ENCODE data around the gene SLITRK4. TPM values are rescaled to one million over a fixed set of nuclear protein-coding genes. Genes with fewer than 3 reads are reported as not detected.

Gene SLITRK4
- total RNA-seq = under 1 TPM; 0.73 to 0.85 TPM
- long read RNA-seq = 0 reads

- intact Hi-C loops (cut with DNase I) = no loop called here
- no peak for DNase-seq
- peak in 1 of 2 donors; percentile 33 for ATAC-seq
These were observed at the start of gene SLITRK4 for GRCh38 chrX:143635915-143636314. SLITRK4 (minus strand) TSS chrX:143636101; CDS start chrX:143631108, 4,993 bp downstream.

GRCh38 chrX:143683486-143683885 lies 47.6 kb upstream of the SLITRK4 start:
- ATAC-seq (no peak), DNase-seq (no peak)
- intact Hi-C loops (cut with DNase I) = no loop called here

- intact Hi-C loops (cut with DNase I) = no loop called here
- DNase-seq (no peak), ATAC-seq (no peak)
These were observed 39.0 kb upstream of the SLITRK4 start for GRCh38 chrX:143674926-143675325.

- DNase-seq (no peak), ATAC-seq (peak in 1 of 2 donors; percentile 19)
- intact Hi-C loops (cut with DNase I) = no loop called here
These were observed 33.5 kb upstream of the SLITRK4 start for GRCh38 chrX:143669395-143669794.

- intact Hi-C loops (cut with DNase I) = no loop called here
- DNase-seq (no peak), ATAC-seq (no peak)
These were observed 28.4 kb upstream of the SLITRK4 start for GRCh38 chrX:143664302-143664701.

- DNase-seq = no peak
- ATAC-seq = no peak
- intact Hi-C loops (cut with DNase I) = no loop called here
These were observed 27.9 kb upstream of the SLITRK4 start for GRCh38 chrX:143663755-143664154.

GRCh38 chrX:143661286-143661685 lies 25.4 kb upstream of the SLITRK4 start:
- intact Hi-C loops (cut with DNase I) = no loop called here
- no peak for ATAC-seq
- DNase-seq = no peak

GRCh38 chrX:143648705-143649104 lies 12.8 kb upstream of the SLITRK4 start:
- intact Hi-C loops (cut with DNase I) = no loop called here
- DNase-seq (no peak), ATAC-seq (no peak)

- no peak for DNase-seq
- intact Hi-C loops (cut with DNase I) = no loop called here
- ATAC-seq = no peak
These were observed 6.5 kb upstream of the SLITRK4 start for GRCh38 chrX:143642426-143642825.

- DNase-seq = no peak
- ATAC-seq = no peak
- intact Hi-C loops (cut with DNase I) = no loop called here
These were observed 930 bp upstream of the SLITRK4 start for GRCh38 chrX:143636831-143637230.

GRCh38 chrX:143634663-143635455 lies 1.0 kb downstream of the SLITRK4 start:
- peak; percentile 42 to 66 for ATAC-seq
- DNase-seq = no peak
- intact Hi-C loops (cut with DNase I) = no loop called here

GRCh38 chrX:143634309-143634662 lies 1.6 kb downstream of the SLITRK4 start:
- intact Hi-C loops (cut with DNase I) = no loop called here
- DNase-seq (no peak), ATAC-seq (peak in 1 of 2 donors; percentile 34)

GRCh38 chrX:143633461-143634308 lies 2.2 kb downstream of the SLITRK4 start:
- DNase-seq = no peak
- intact Hi-C loops (cut with DNase I) = no loop called here
- ATAC-seq = peak; percentile 23 to 40

- intact Hi-C loops (cut with DNase I) = no loop called here
- ATAC-seq (peak; percentile 41 to 71), DNase-seq (no peak)
These were observed 3.1 kb downstream of the SLITRK4 start for GRCh38 chrX:143632625-143633410.

- no peak for ATAC-seq
- intact Hi-C loops (cut with DNase I) = no loop called here
- no peak for DNase-seq
These were observed 12.2 kb downstream of the SLITRK4 start for GRCh38 chrX:143623657-143624056.

GRCh38 chrX:143621276-143621675 lies 14.6 kb downstream of the SLITRK4 start:
- DNase-seq (no peak), ATAC-seq (no peak)
- intact Hi-C loops (cut with DNase I) = no loop called here

GRCh38 chrX:143615851-143616250 lies 20.1 kb downstream of the SLITRK4 start:
- ATAC-seq (no peak), DNase-seq (no peak)
- intact Hi-C loops (cut with DNase I) = no loop called here

GRCh38 chrX:143601809-143602208 lies 34.1 kb downstream of the SLITRK4 start:
- intact Hi-C loops (cut with DNase I) = no loop called here
- no peak for ATAC-seq
- no peak for DNase-seq

- ATAC-seq (no peak), DNase-seq (no peak)
- intact Hi-C loops (cut with DNase I) = no loop called here
These were observed 54.7 kb downstream of the SLITRK4 start for GRCh38 chrX:143581240-143581639.

- intact Hi-C loops (cut with DNase I) = no loop called here
- no peak for DNase-seq
- peak in 1 of 2 donors; percentile 29 for ATAC-seq
These were observed 55.6 kb downstream of the SLITRK4 start for GRCh38 chrX:143580266-143580665.
